GM12892 (cell line): ENCODE results near the gene EGFL8.
"Not testable (repeated sequence)": the region's sequence is repeated elsewhere in the genome, so short reads cannot be mapped to it uniquely, and the experiment has no call there.

Experiments
- POLR2A ChIP-seq: IDR thresholded peaks from 2 replicates; pipeline ENCODE4 v1.6.1; 2011; ENCODE audit warnings: low read depth, low read length, control low read depth
- TAF1 ChIP-seq: IDR thresholded peaks from 2 replicates; pipeline ENCODE4 v1.6.1; 2011; ENCODE audit warnings: low read depth, mild to moderate bottlenecking, control low read depth, low read length, borderline replicate concordance

- not testable (repeated sequence) for TF ChIP-seq POLR2A, TAF1
Observed at GRCh38 chr6:32187725-32188380, 23.5 kb downstream of the EGFL8 start.
